GM23338 (cell line): ENCODE measurements around the gene CPB2. TPM values are rescaled to one million over a fixed set of nuclear protein-coding genes. Genes with fewer than 3 reads are reported as not detected.

Experiments
- ATAC-seq: fragments of 200-7000 bp; cut with Tn5 transposase; 3 replicates; pipeline ENCODE4 v1.9.1; 2020
- DNase-seq: peaks from one replicate; pipeline ENCODE4 v3.0.0-alpha.2; 2015; ENCODE audit warnings: low spot score
- H2AFZ ChIP-seq: fragments of 200-600 bp; sonication (generic); 2 replicates; pipeline ENCODE4 v1.8.0; 2016; ENCODE audit warnings: antibody characterized with exemption, mild to moderate bottlenecking, moderate library complexity
- H3F3A ChIP-seq: fragments of 200-600 bp; sonication (generic); replicated peaks from 2 replicates; pipeline ENCODE4 v1.8.0; 2017; ENCODE audit warnings: antibody characterized with exemption, mixed run types, low read depth
- H3K27ac ChIP-seq: fragments of 200-600 bp; sonication (generic); 2 replicates; pipeline ENCODE4 v1.6.1; 2016; ENCODE audit warnings: low read depth
- H3K27me3 ChIP-seq: fragments of 200-600 bp; sonication (generic); 2 replicates; pipeline ENCODE4 v1.8.0; 2016; ENCODE audit warnings: mild to moderate bottlenecking, mixed run types, moderate library complexity; ENCODE audit not compliant: insufficient read depth
- H3K36me3 ChIP-seq: fragments of 200-600 bp; sonication (generic); 2 replicates; pipeline ENCODE4 v1.8.0; 2016; ENCODE audit warnings: mild to moderate bottlenecking; ENCODE audit not compliant: insufficient read depth
- H3K4me1 ChIP-seq: fragments of 200-600 bp; sonication (generic); 2 replicates; pipeline ENCODE4 v1.8.0; 2016; ENCODE audit warnings: mild to moderate bottlenecking, moderate library complexity; ENCODE audit not compliant: insufficient read depth
- H3K4me2 ChIP-seq: fragments of 200-600 bp; sonication (generic); 2 replicates; pipeline ENCODE4 v1.7.1; 2017; ENCODE audit warnings: mixed run types
- H3K4me3 ChIP-seq: fragments of 200-600 bp; sonication (generic); 2 replicates; pipeline ENCODE4 v1.6.1; 2016; ENCODE audit warnings: mixed run types
- H3K79me2 ChIP-seq: fragments of 200-600 bp; sonication (generic); replicated peaks from 2 replicates; pipeline ENCODE4 v1.8.0; 2017; ENCODE audit warnings: mild to moderate bottlenecking; ENCODE audit not compliant: insufficient read depth
- H3K9me2 ChIP-seq: fragments of 200-600 bp; sonication (generic); 2 replicates; pipeline ENCODE4 v1.8.0; 2017; ENCODE audit not compliant: insufficient read depth
- H4K20me1 ChIP-seq: fragments of 200-600 bp; sonication (generic); replicated peaks from 2 replicates; pipeline ENCODE4 v1.8.0; 2017; ENCODE audit warnings: mild to moderate bottlenecking; ENCODE audit not compliant: insufficient read depth
- H3K27ac Mint-ChIP-seq: 2 replicates; pipeline ENCODE4 v1.8.0; 2020; ENCODE audit warnings: inconsistent platforms, mild to moderate bottlenecking, moderate library complexity, mixed read lengths
- H3K27me3 Mint-ChIP-seq: 3 replicates; pipeline ENCODE4 v1.8.0; 2022; ENCODE audit warnings: low read depth, mild to moderate bottlenecking, moderate library complexity, mixed read lengths, inconsistent platforms; ENCODE audit not compliant: insufficient read depth, poor library complexity
- H3K36me3 Mint-ChIP-seq: 3 replicates; pipeline ENCODE4 v1.8.0; 2021; ENCODE audit warnings: low read depth, mild to moderate bottlenecking, inconsistent platforms, moderate library complexity, mixed read lengths
- H3K4me1 Mint-ChIP-seq: 3 replicates; pipeline ENCODE4 v1.8.0; 2020; ENCODE audit warnings: mild to moderate bottlenecking, inconsistent platforms, mixed read lengths
- H3K4me3 Mint-ChIP-seq: 3 replicates; pipeline ENCODE4 v1.8.0; 2021; ENCODE audit warnings: moderate library complexity, mild to moderate bottlenecking, inconsistent platforms, mixed read lengths
- H3K9me3 Mint-ChIP-seq: 3 replicates; pipeline ENCODE4 v1.8.0; 2020; ENCODE audit warnings: moderate library complexity, mild to moderate bottlenecking, inconsistent platforms, mixed read lengths
- CREB1 ChIP-seq: fragments of 250-450 bp; sonication (Bioruptor Pico); IDR thresholded peaks from 2 replicates; pipeline ENCODE4 v1.5.0; 2020; ENCODE audit warnings: low read depth, mild to moderate bottlenecking, moderate library complexity
- CTCF ChIP-seq, 2 experiments: fragments of 200-600 bp in 1 of 2; sonication (generic) in 1 of 2; conservative IDR thresholded peaks; 2 replicates each; pipeline versions ENCODE4 v1.5.1 to v1.6.1; 2016 to 2017; ENCODE audit warnings: antibody characterized with exemption in 2 of 2, low read depth in 2 of 2, mild to moderate bottlenecking in 2 of 2, moderate library complexity in 1 of 2
- ETS1 ChIP-seq: IDR thresholded peaks from 2 replicates; pipeline ENCODE4 v1.6.1; 2016; ENCODE audit warnings: antibody characterized with exemption
- EZH2 ChIP-seq: fragments of 200-600 bp; sonication (generic); IDR thresholded peaks from one replicate; pipeline ENCODE4 v1.8.0; 2017; ENCODE audit warnings: antibody characterized with exemption, mild to moderate bottlenecking, low read depth; ENCODE audit not compliant: unreplicated experiment
- JUNB ChIP-seq: IDR thresholded peaks from one replicate; pipeline ENCODE4 v1.6.1; 2016; ENCODE audit warnings: antibody characterized with exemption; ENCODE audit not compliant: unreplicated experiment
- POLR2AphosphoS5 ChIP-seq: IDR thresholded peaks from 2 replicates; pipeline ENCODE4 v1.6.1; 2016; ENCODE audit warnings: antibody characterized with exemption, low read depth
- REST ChIP-seq: IDR thresholded peaks from one replicate; pipeline ENCODE4 v1.6.1; 2018; ENCODE audit warnings: antibody characterized with exemption; ENCODE audit not compliant: unreplicated experiment
- ZNF331 ChIP-seq: fragments of 250-450 bp; sonication (Bioruptor Pico); IDR thresholded peaks from 2 replicates; pipeline ENCODE4 v1.5.0; 2020; ENCODE audit warnings: low read depth, mild to moderate bottlenecking, moderate library complexity
- ZNF462 ChIP-seq: fragments of 250-450 bp; sonication (Bioruptor Pico); IDR thresholded peaks from 2 replicates; pipeline ENCODE4 v1.5.0; 2020; ENCODE audit warnings: mild to moderate bottlenecking, moderate library complexity
- polyA plus RNA-seq: library from polyadenylated mRNA; unstranded; fragments of >200 nt; fragmentation: Nextera tagmentation; extraction: Ambion mirVana; gene quantifications from 2 replicates; pipeline ENCODE4 v1.2.1, GENCODE V29; 2016
- total RNA-seq: library from RNA; depleted of rRNA; stranded (reverse); fragments of >200 nt; shearing (Covaris generic); gene quantifications from 2 replicates; pipeline ENCODE4 v1.2.3, GENCODE V29; 2014

Gene CPB2
- total and polyA plus RNA-seq, 2 experiments from 2014 or later, result 0.47 TPM; not detected in 1

GRCh38 chr13:46121033-46121432, 16.2 kb upstream of the CPB2 start (continued):
- TF ChIP-seq REST, result no peak
- no peak for TF ChIP-seq CREB1 (CRISPR knock-in tag)
- TF ChIP-seq JUNB, result no peak
- no peak for TF ChIP-seq POLR2AphosphoS5
- no peak for TF ChIP-seq ZNF331 (CRISPR knock-in tag)

- TF ChIP-seq EZH2 (no peak), CTCF (conservative IDR thresholded peaks at IDR 0.05; ENCODE audit: low read depth in 2 of 2) (no peak), ZNF462 (CRISPR knock-in tag) (peak; percentile 16; the same call in 1 of the 2 replicates), ETS1 (no peak)
- H3K27ac Mint-ChIP-seq, result no peak overlapping the region; the same call in 1 of the 2 replicates
- DNase-seq, result no peak
These were observed 15.2 kb upstream of the CPB2 start for GRCh38 chr13:46119883-46120614.

More at GRCh38 chr13:46119883-46120614, 15.2 kb upstream of the CPB2 start:
- Histone ChIP-seq H3K4me1 (peaks cover 8% of the 10 kb centered on the region; the same call in 1 of the 2 replicates), H3K27ac (no peak overlapping the region), H3K27me3 (no peaks in the 10 kb centered on the region), H2AFZ (no peak overlapping the region), H3K9me2 (no peaks in the 10 kb centered on the region), H3K4me3 (no peak overlapping the region), H3F3A (no peaks in the 10 kb centered on the region), H4K20me1 (no peaks in the 10 kb centered on the region), H3K79me2 (no peaks in the 10 kb centered on the region), H3K36me3 (no peaks in the 10 kb centered on the region), H3K4me2 (no peak overlapping the region; the same call in 1 of the 2 replicates)
- no peaks in the 10 kb centered on the region; the same call in 2 of the 3 replicates for H3K9me3 Mint-ChIP-seq
- H3K36me3 Mint-ChIP-seq, result no peaks in the 10 kb centered on the region
- ATAC-seq, result peak; percentile 42; the same call in 2 of the 3 replicates
- H3K4me3 Mint-ChIP-seq, result no peak overlapping the region
- peaks cover 14% of the 10 kb centered on the region for H3K4me1 Mint-ChIP-seq
- peaks cover 3% of the 10 kb centered on the region for H3K27me3 Mint-ChIP-seq
